Neural progenitor cell (in vitro differentiated cells): ENCODE results near the gene NUP210.
"Not testable (repeated sequence)": the region's sequence is repeated elsewhere in the genome, so short reads cannot be mapped to it uniquely, and the experiment has no call there.

Source experiments
- CTCF ChIP-seq: fragments of 200-600 bp; sonication (generic); IDR thresholded peaks from 2 replicates; pipeline ENCODE4 v1.5.1; 2017; ENCODE audit warnings: antibody characterized with exemption, mild to moderate bottlenecking
- EZH2 ChIP-seq: fragments of 200-600 bp; sonication (generic); IDR thresholded peaks from 2 replicates; pipeline ENCODE4 v1.6.1; 2017; ENCODE audit warnings: antibody characterized with exemption, mild to moderate bottlenecking, moderate library complexity

GRCh38 chr3:13377741-13378140 lies 42.4 kb downstream of the NUP210 start:
- not testable (repeated sequence) for TF ChIP-seq CTCF, EZH2
